Pancreas (tissue), 10 donors: ENCODE data around the gene GNAL. TPM values are rescaled to one million over a fixed set of nuclear protein-coding genes. Genes with fewer than 3 reads are reported as not detected.

ENCODE experiments used
- ATAC-seq, 4 donors: fragments of 200-7000 bp; cut with Tn5 transposase; one replicate each; pipeline versions ENCODE4 v1.8.0 to v1.9.1; 2020; ENCODE audit warnings: mild to moderate bottlenecking in 4 of 4, moderate library complexity in 4 of 4
- DNase-seq, 6 donors: peaks; one replicate each; pipeline ENCODE4 v3.0.0-alpha.2; 2020
- FAIRE-seq: peaks from 2 replicates; lab custom pipeline; 2012; peaks lifted over from hg19 to GRCh38; lab: Jason Lieb, UNC
- H3K27ac ChIP-seq, 4 donors: fragments of 200-600 bp; sonication (generic); 1 replicate in 3 of 4; 2 replicates in 1 of 4; pipeline versions ENCODE4 v1.5.0 to v1.8.0; 2020
- H3K27me3 ChIP-seq, 4 donors: fragments of 200-600 bp; one replicate each; pipeline ENCODE4 v1.8.0; 2021
- H3K36me3 ChIP-seq, 3 donors: fragments of 200-600 bp; sonication (generic) in 1 of 3; one replicate each; pipeline versions ENCODE4 v1.5.0 to v1.8.0; 2020 to 2021
- H3K4me1 ChIP-seq, 3 donors: fragments of 200-600 bp; one replicate each; pipeline ENCODE4 v1.8.0; 2021
- H3K4me3 ChIP-seq, 4 donors: fragments of 200-600 bp; sonication (generic) in 2 of 4; one replicate each; pipeline versions ENCODE4 v1.5.0 to v1.8.0; 2020 to 2021
- H3K9me3 ChIP-seq, 4 donors: fragments of 200-600 bp; one replicate each; pipeline ENCODE4 v1.8.0; 2021
- CTCF ChIP-seq, 4 donors: fragments of 200-600 bp; sonication (generic) in 3 of 4; IDR thresholded peaks; one replicate each; pipeline versions ENCODE4 v1.5.0 to v1.8.0; 2021; ENCODE audit warnings: antibody characterized with exemption in 4 of 4
- WGBS, 2 donors: extraction: QIAGEN DNeasy Blood & Tissue Kit; methylation state at CpG; one replicate each; pipeline ENCODE4 v1.1.7; 2013; 5-methylcytosine and 5-hydroxymethylcytosine counted together
- intact Hi-C, 3 donors: fragments of 100-400 bp; cut with DNase I; formaldehyde crosslinking; loops; one replicate each; pipeline versions ENCODE4 v1.11.1 to v1.14.2; 2022
- polyA plus RNA-seq, 2 donors: library from polyadenylated mRNA; stranded (reverse); fragments of 200-250 nt; gene quantifications; one replicate each; pipeline ENCODE4 v1.2.3, GENCODE V29; 2013
- total RNA-seq, 6 donors: library from RNA; stranded (reverse); fragmentation: NEBNext Ultra II Directional in 4 of 6; extraction: Animal tissue kit (Norgen Biotek cat#: 25700) in 4 of 6; gene quantifications; one replicate each; pipeline versions ENCODE4 v1.2.1 to v1.2.4, GENCODE V29; 2021 to 2023
- donor health status: healthy with polysubstance abuse.
- donor health status: DM: no; HTN: no; CAD: no; lungs with moderate emphysema.
- donor health status: DM: no; HTN: no; CAD: no.
- donor health status: control.
- donor health status: control.
- donor health status: Bipolar disorder and iron deficiency.
- donor health status: DM: yes; HTN: yes; CAD: no.
- donor health status: DM: no; HTN: no; CAD: no.
- donor health status: DM: no; HTN: no; CAD: no.
- donor health status: DM: yes; HTN: yes; CAD: no.

GNAL gene
- total and polyA plus RNA-seq, 8 donors: 0.22 to 2.2 (median 0.71) TPM

- no peak overlapping the region for H3K4me3 ChIP-seq
- H3K36me3 ChIP-seq: no peaks in the 10 kb centered on the region
- no peak overlapping the region for H3K27ac ChIP-seq
- no peak for TF ChIP-seq CTCF (IDR thresholded peaks at IDR 0.05)
- intact Hi-C loops: no loop called here
- no peak for FAIRE-seq
- no peak for ATAC-seq
- H3K9me3 ChIP-seq: no peaks in the 10 kb centered on the region
- H3K4me1 ChIP-seq: no peaks in the 10 kb centered on the region
- 81 to 83% methylated on average over 5 of the region's 5 CpGs for WGBS, 2 donors
- H3K27me3 ChIP-seq: no peaks in the 10 kb centered on the region
- DNase-seq: no peak
Measured at GRCh38 chr18:11800566-11801334, 111.7 kb downstream of the GNAL start.

GRCh38 chr18:11801573-11801972 is 112.5 kb downstream of the GNAL start:
- ATAC-seq (no peak), DNase-seq (no peak), FAIRE-seq (no peak)
- no peak overlapping the region for H3K4me3 ChIP-seq
- no peaks in the 10 kb centered on the region for H3K27me3 ChIP-seq
- TF ChIP-seq CTCF (IDR thresholded peaks at IDR 0.05): no peak
- WGBS, 2 donors: 74 to 81% methylated on average over 4 of the region's 4 CpGs
- no peaks in the 10 kb centered on the region for H3K4me1 ChIP-seq
- intact Hi-C loops: no loop called here
- no peak overlapping the region for H3K27ac ChIP-seq
- H3K36me3 ChIP-seq: no peaks in the 10 kb centered on the region
- no peaks in the 10 kb centered on the region for H3K9me3 ChIP-seq

- H3K4me1 ChIP-seq: no peaks in the 10 kb centered on the region
- H3K27me3 ChIP-seq: no peaks in the 10 kb centered on the region
- H3K4me3 ChIP-seq: no peak overlapping the region
- no peaks in the 10 kb centered on the region for H3K9me3 ChIP-seq
- 85 to 88% methylated on average over 6 of the region's 6 CpGs for WGBS, 2 donors
- H3K36me3 ChIP-seq: no peaks in the 10 kb centered on the region
- DNase-seq (no peak), FAIRE-seq (no peak), ATAC-seq (no peak)
- H3K27ac ChIP-seq: no peak overlapping the region
- intact Hi-C loops: no loop called here
- TF ChIP-seq CTCF (IDR thresholded peaks at IDR 0.05): no peak
Measured at GRCh38 chr18:11802158-11802557, 113.1 kb downstream of the GNAL start.

- no peak for FAIRE-seq
- Histone ChIP-seq H3K27ac (no peak overlapping the region), H3K9me3 (no peaks in the 10 kb centered on the region), H3K27me3 (no peaks in the 10 kb centered on the region), H3K4me3 (no peak overlapping the region), H3K36me3 (no peaks in the 10 kb centered on the region), H3K4me1 (no peaks in the 10 kb centered on the region)
- intact Hi-C loops: no loop called here
- no peak for ATAC-seq
- TF ChIP-seq CTCF (IDR thresholded peaks at IDR 0.05): no peak
- no peak for DNase-seq
- WGBS, 2 donors: 70 to 84% methylated on average over 10 of the region's 10 CpGs
Measured at GRCh38 chr18:11802586-11802985, 113.5 kb downstream of the GNAL start.

- TF ChIP-seq CTCF (IDR thresholded peaks at IDR 0.05): no peak
- WGBS, 2 donors: 83 to 90% methylated on average over 7 of the region's 7 CpGs
- Histone ChIP-seq H3K9me3 (no peaks in the 10 kb centered on the region), H3K4me3 (no peak overlapping the region), H3K36me3 (no peaks in the 10 kb centered on the region), H3K4me1 (no peaks in the 10 kb centered on the region), H3K27ac (no peak overlapping the region), H3K27me3 (no peaks in the 10 kb centered on the region)
- intact Hi-C loops: no loop called here
- ATAC-seq (no peak), FAIRE-seq (no peak), DNase-seq (no peak)
Measured at GRCh38 chr18:11807233-11807632, 118.2 kb downstream of the GNAL start.
